ENCODE measurements around the gene TMEM134.
"Not testable (repeated sequence)": the region's sequence is repeated elsewhere in the genome, so short reads cannot be mapped to it uniquely, and the experiment has no call there.

Gene TMEM134

GRCh38 chr11:67500831-67501715 is 32.0 kb upstream of the TMEM134 start:
- DNase-seq: no peak

- no peak for DNase-seq
These were observed 31.4 kb upstream of the TMEM134 start for GRCh38 chr11:67500484-67500821.

- DNase-seq: no peak
These were observed 30.9 kb upstream of the TMEM134 start for GRCh38 chr11:67499808-67500483.

- no peak for DNase-seq
These were observed 29.5 kb upstream of the TMEM134 start for GRCh38 chr11:67498544-67498972.

GRCh38 chr11:67497656-67498291 is 28.7 kb upstream of the TMEM134 start:
- DNase-seq: no peak

GRCh38 chr11:67496113-67496512 is 27.1 kb upstream of the TMEM134 start:
- DNase-seq: no peak

GRCh38 chr11:67495234-67496005 is 26.4 kb upstream of the TMEM134 start:
- no peak for DNase-seq

- no peak for DNase-seq
These were observed 25.6 kb upstream of the TMEM134 start for GRCh38 chr11:67494371-67495233.

GRCh38 chr11:67493548-67494370 is 24.7 kb upstream of the TMEM134 start:
- no peak for DNase-seq

GRCh38 chr11:67492801-67493547 is 23.9 kb upstream of the TMEM134 start:
- no peak for DNase-seq

- no peak for DNase-seq
These were observed 23.1 kb upstream of the TMEM134 start for GRCh38 chr11:67492069-67492727.

GRCh38 chr11:67491276-67492068 is 22.4 kb upstream of the TMEM134 start:
- no peak for DNase-seq

- no peak for DNase-seq
These were observed 21.6 kb upstream of the TMEM134 start for GRCh38 chr11:67490727-67491065.

GRCh38 chr11:67489885-67490726 is 21.1 kb upstream of the TMEM134 start:
- DNase-seq: no peak

GRCh38 chr11:67489203-67489884 is 20.3 kb upstream of the TMEM134 start:
- no peak for DNase-seq

GRCh38 chr11:67486481-67487195 is 17.6 kb upstream of the TMEM134 start:
- no peak for DNase-seq

GRCh38 chr11:67485873-67486361 is 16.9 kb upstream of the TMEM134 start:
- DNase-seq: not testable (repeated sequence)
